Measurements from ENCODE around the gene B3GALT6.
A peak's percentile ranks its signal among the peaks of the same experiment; 100 is the strongest.

B3GALT6 gene

DNA sequence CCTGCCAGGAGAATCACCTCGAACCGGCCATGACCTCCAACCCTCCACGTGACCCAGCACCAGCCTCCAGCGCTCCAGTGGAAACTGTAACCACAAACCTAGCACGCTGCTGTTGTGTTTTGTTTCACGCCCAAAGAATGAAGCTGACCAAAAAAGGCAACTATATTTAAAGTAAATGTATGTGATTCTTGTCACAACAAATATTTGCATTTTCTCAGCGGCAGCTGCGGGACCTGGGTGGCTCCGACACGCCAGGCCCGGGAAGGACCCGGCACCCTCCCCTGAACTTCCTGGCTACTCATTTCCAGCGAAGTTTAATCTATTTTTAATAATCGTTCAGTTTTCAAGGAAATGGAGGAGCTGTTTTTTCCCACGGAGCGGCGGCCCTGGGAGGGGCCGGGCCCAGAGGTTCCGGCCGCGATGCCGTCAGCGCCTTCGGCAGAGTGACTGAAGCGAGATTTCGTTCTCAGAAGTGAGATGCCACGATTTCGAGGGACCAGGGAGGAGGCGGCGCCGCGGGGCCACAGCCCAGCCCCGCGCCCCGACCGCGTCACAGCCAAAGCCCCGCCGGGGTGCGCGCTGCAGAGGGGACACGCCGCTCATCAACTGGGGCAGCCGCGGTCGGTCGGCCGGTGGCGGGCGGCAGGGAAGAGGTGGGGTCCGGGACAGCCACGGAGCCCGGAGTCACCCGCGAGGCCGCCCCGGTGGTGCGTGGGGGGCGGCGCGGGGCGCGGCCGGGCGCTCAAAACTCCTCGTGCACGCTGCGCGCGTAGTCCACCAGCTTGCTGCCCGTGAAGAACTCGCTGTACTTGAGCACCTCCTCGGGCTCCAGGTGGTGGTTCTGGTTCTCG, 15.0 kb upstream of the B3GALT6 start:
- DNase-seq: peak; percentile 73

DNA sequence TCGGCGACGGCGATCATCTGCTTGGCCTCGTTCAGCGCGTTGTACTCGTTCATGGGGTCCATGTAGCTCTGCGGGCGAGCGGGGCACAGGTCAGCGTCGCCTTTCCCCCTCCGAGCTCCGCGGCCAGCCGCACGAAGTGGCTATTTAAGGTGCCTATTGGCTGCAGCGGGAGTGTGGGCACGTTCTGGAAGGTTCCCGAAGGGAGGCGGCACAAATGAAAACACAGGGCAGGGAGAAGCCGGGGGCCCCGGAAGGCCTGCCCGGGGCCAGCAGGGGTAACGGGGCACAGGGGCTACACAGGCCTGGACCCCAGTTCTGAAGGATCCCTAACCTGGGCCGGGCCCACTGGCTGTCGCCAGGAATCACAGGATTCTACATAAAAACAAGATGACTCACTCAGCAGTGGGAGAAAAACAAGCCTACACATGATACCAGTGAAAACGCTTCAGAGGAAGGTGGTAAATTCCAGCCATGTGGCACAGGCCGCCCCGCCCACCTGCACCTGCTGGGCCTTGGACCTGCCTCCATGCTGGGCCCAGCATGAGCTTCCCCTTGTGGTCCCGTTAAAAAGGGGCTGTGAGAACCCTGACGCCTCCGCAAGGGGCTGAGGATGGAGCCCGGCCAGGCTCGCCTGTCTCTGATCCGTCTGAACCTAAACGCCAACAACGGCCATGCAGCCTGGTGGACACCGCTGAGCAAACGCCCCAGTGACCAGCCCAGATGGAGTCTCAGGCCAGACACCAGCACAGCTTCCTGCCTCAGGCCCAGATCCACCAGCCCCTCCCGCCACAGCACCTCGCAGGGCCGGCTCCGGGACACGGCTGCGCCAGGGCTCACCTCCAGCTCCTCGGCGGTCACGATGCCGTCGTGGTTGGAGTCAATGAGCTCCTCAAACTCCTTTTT, 14.2 kb upstream of the B3GALT6 start:
- peak; percentile 47 for DNase-seq

DNA sequence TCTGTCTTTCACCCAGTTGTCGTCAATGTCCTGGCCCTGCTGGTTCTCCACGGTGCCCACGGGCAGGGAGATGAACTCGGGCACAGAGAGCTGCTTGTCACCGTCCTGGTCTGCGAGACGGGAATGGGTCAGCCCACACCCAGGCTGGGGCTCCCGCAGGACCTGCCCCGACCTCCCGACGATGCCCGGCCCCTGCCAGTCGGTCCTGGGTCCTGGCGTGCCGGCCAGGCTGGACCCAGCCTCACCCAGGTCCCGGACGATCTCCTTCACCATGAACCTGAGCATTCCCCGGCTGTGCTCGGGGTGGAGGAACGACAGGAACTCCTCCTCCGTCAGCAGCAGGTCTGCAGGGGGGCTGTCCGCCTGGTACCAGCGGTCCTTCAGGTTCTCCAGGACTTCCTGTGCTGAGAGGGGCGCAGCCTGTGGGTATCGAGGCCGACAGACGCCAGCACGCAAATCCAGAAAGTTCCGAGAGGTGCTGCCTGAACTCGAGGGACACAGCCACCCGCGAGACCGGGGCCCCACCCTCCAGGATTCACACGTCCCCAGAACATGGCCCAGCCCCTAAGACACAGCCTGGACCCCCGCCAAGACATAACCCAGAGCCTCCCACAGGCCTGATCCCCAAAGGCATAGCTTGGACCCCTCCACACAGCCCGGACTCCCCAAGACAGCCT, 13.4 kb upstream of the B3GALT6 start:
- no peak for DNase-seq

DNA sequence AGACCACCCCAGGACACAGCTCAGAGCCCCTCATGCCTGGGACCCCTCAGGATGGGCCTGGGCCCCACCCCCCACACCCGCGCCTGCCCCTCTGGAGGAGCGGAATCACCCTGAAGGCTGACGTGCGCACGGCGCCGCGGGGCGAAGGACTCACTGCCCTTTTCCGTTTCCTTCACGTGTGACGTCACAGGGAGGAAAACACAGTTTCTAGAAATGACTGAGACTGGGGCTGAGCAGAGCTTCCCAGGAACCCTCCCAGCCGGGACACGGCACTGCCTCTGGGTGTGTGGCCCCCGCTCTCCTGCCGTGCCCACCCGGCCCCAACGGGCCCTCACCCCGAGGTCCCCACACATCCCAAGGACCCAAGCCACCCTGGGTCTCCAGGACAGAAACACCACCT, 12.7 kb upstream of the B3GALT6 start:
- peak; percentile 73 for DNase-seq

DNA sequence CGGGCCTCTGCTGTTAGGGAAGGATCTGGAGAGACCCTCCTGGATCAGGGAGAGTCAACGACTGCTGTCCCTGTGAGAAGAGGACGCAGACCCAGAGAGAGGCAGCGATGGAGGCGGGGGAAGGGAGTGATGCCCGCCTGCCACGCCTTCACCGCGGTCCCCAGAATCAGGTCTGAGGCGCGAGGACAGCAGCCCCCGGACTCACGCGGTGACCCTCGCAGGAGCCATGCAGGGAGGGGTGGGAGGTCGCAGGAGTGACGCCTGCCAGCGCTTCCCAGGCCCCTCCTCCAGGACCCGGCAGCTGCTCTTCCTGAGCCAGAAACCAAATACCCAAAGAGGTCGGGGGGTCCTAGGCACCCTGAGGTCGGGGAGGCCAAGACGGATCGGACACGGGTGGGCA, 11.8 kb upstream of the B3GALT6 start:
- DNase-seq: no peak

- no peak for DNase-seq
These were observed 10.0 kb upstream of the B3GALT6 start for GRCh38 chr1:1221887-1222574.

DNA sequence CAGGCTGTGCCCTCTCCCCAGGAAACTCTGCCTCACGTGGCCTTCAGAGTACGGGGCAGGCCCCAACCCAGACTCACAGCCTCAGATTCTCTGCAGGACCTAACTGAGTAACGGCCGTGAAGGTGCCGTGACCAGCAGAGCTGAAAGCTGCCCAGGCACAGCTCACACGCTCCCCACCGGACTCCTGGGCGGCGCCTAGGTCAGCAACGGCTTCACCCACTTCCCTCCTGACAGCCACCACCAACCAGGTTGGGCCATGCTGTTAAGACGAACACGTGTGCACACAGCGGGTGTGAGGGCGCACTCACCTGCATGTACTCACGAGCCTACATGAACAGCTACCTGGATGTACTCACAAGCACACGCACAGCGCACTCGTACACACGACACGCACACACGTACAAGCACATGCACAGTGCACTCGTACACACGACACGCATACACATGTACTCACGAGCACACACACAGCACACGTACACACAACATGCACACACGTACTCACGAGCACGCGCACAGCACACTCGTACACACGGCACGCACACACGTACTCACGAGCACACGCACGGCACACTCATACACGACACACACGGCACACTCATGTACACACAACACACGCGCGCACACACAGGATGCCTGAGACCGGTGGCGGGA, 9.3 kb upstream of the B3GALT6 start:
- no peak for DNase-seq

DNA sequence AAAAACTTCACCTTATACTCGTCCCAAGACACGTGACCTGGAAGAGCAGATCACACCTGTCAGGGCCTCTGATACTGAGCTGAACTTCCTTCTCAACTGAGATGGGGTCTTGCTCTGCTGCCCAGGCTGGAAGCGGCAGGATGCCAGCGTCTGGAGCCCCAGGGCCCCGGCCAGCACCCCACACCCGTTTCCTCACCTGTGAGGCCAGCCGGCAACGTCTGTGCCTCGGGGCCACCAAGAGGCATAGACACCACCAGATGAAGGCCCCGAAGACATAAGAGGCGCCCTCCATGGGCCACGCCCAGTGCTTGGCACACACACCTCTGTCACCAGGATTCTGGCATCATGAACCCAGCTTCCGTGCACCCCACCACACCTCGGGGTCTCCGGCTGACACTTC, 8.7 kb upstream of the B3GALT6 start:
- no peak for DNase-seq

DNA sequence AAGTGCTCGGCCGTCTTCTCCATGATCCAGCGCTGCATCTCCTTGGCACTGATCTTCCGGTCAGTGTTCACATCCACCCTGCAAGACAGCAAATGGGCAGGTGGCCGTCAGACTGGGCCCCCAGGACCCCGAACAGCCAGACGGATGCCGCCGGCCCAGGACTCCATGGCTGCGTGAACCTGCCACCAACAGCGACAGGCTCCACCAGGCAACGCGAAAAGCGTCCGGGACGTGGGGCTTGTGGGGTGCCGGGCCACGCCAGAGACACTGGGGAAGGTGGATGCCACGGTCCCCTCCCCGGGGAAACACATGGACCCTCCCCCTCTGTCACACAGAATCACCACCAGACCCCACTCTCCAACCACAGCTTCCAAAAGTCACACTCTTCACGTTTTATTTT, 8.1 kb upstream of the B3GALT6 start:
- no peak for DNase-seq

- DNase-seq: no peak
These were observed 6.7 kb upstream of the B3GALT6 start for GRCh38 chr1:1225238-1225845.

DNA sequence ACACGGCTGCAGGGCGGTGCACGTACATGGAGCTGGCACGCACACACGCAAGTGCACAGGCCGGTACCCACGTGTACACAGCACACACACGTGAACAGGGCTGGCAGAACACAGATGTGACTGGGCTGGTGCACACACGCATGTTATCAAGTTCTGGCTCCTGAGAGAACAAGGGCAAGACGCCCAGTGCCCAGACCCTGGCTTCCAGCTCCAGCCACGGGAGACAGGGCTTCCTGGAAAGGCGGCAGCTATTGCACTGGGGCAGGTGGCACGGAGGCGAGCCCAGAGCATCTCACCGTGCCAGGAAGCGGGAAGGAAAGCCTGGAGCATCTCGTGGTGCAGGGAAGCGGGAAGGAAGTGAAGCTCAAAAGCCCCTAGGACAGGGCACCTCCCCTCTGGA, 6.1 kb upstream of the B3GALT6 start:
- DNase-seq: no peak

DNA sequence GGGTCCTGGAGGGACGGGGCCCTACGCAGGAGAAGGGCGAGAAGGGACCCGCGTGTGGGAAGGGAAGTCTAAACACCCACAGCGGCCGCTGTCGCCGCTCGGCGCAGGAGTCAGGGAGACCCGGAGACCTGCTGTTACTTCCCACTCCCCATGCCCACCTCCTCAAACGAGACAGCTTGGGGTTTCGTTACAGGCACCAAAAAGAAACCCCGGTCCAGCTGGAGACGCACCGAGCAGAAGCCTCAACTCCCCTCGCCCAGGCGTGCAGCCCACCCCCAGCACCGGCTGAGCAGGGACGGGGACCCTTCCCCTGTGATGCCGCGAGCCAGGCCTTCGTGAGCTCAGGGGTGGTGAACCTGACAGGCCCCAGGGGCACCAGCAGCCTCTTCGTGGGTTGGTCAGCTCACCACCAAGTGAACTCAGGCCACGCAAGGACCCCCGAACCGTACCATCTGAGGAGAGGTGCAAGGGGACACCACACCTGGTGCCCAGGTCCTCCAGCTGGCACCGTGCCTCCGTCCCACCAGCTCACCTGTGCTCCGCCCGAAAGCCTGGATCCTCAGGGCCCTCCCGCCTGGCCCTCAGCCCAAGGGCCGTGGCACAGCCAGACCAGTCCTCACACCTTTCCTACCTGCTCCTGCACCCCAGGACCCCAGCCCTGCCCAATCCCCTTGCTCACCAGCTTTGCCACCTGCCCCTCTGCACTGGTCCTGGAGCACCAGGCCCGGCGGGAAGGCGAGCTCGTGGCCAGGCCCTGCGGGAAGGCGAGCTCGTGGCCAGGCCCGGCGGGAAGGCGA, 5.3 kb upstream of the B3GALT6 start:
- no peak for DNase-seq

DNA sequence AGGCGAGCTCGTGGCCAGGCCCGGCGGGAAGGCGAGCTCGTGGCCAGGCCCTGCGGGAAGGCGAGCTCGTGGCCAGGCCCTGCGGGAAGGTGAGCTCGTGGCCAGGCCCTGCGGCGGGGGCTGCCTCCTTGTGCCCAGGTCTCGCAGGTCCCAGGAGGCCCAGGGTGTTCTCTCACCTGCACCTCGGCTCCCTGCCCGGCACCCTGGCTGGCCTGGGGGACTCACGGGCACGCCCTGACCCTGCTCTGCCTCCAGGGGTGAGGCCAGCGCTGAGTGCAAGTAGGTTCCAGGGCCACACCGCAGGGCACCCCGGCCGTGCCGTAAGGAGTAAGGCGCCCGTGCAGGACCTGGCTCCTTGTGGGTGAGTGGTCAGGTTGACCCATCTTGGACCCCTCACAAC, 4.7 kb upstream of the B3GALT6 start:
- no peak for DNase-seq

- no peak for DNase-seq
These were observed 3.9 kb upstream of the B3GALT6 start for GRCh38 chr1:1228187-1228586.

DNA sequence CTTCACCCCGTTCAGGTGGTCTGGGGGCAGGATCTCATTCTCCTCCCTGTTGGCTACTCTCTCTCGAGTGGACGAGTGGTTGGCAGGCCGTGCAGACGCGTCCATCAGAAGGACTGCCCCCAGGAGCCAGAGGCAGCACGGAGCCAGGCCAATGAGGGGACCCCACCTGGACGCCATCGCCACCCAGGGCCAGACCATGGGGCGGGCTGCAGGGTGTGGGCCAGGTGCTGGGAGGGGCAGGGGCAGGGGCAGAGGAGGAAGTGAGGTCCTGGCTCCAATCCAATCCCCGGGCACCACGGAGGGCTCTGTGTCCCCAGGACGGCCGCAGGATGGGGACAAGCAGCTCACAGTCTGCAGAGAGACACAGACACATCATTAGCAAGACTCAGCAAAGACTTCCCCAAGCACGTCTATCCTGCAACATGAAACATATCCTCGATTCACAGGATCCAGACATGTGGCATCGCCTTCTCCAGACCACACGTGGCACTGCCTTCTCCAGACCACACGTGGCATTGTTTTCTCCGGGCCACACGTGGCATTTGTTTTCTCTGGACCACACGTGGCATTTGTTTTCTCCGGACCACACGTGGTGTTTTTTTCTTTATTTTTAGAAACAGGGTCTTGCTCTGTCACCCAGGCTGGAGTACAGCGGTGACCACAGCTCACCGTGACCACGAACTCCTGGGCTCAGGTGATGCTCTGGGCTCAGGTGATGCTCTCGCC, 3.3 kb upstream of the B3GALT6 start:
- DNase-seq: no peak

DNA sequence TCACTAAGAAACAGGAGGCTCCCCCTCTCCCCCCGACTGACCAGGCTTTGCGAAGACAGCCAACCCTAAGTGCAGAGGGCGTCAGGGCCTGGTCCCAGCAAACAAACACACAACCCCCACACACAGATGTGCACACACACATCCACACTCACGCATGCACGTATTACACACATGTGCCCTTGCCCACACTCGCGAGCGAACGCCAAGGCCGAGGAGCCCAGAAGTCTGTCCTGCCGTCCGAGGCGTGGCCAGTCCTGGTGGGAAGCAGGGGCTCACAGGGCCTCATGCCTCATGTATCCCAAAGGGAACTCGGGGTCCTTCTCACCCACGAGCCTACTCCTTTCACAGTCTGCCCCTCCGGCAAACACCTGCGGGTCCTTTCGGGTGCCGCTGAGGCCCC, 2.3 kb upstream of the B3GALT6 start:
- DNase-seq: no peak

DNA sequence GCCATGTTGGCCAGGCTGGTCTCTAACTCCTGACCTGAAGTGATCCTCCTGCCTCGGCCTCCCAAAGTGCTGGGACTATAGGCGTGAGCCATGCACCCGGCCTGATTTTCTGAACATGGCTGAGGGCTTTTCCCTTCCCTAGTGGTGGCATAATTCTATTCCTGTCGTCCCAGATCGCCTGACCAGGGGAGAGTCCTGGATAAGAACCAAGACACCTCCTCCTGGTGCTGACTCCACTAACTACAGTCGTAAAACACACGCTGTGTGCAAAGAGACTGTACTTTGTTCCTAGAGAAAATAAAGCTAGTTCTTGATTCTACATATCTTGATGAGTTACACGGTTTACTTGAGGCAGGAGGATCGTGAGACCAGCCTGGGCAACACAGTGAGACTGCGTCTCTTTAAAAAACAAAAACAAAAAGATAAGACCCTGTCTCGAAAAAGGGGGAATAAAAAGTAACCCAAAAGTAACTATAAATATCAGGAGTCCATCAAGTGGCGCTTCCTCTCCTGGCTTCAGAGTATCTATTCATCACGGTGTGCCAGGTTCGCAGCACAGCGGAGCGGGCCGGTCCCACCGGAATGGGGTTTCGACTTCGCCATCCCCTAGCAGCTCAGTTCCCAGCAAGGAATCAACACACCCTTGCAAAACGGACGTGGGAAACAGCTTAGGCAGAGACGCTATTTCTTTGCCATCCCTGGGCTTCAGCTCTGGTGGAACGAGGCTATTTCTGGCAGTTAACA, 1.2 kb upstream of the B3GALT6 start:
- no peak for DNase-seq

- DNase-seq: peak; percentile 97
These were observed 433 bp upstream of the B3GALT6 start, which contains the start of gene SDF4 for GRCh38 chr1:1231400-1232207. TSS of gene SDF4 (minus strand) at chr1:1232001. CDS start at chr1:1228772, 3,229 bp downstream.
